GM23338 (cell line): ENCODE data around the gene ZGPAT. TPM values are rescaled to one million over a fixed set of nuclear protein-coding genes. Genes with fewer than 3 reads are reported as not detected.

Experiments used
- ATAC-seq: fragments of 200-7000 bp; cut with Tn5 transposase; 3 replicates; pipeline ENCODE4 v1.9.1; 2020
- DNase-seq: peaks from one replicate; pipeline ENCODE4 v3.0.0-alpha.2; 2015; ENCODE audit warnings: low spot score
- H2AFZ ChIP-seq: fragments of 200-600 bp; sonication (generic); 2 replicates; pipeline ENCODE4 v1.8.0; 2016; ENCODE audit warnings: antibody characterized with exemption, mild to moderate bottlenecking, moderate library complexity
- H3F3A ChIP-seq: fragments of 200-600 bp; sonication (generic); replicated peaks from 2 replicates; pipeline ENCODE4 v1.8.0; 2017; ENCODE audit warnings: antibody characterized with exemption, mixed run types, low read depth
- H3K27ac ChIP-seq: fragments of 200-600 bp; sonication (generic); 2 replicates; pipeline ENCODE4 v1.6.1; 2016; ENCODE audit warnings: low read depth
- H3K27me3 ChIP-seq: fragments of 200-600 bp; sonication (generic); 2 replicates; pipeline ENCODE4 v1.8.0; 2016; ENCODE audit warnings: mild to moderate bottlenecking, mixed run types, moderate library complexity; ENCODE audit not compliant: insufficient read depth
- H3K36me3 ChIP-seq: fragments of 200-600 bp; sonication (generic); 2 replicates; pipeline ENCODE4 v1.8.0; 2016; ENCODE audit warnings: mild to moderate bottlenecking; ENCODE audit not compliant: insufficient read depth
- H3K4me1 ChIP-seq: fragments of 200-600 bp; sonication (generic); 2 replicates; pipeline ENCODE4 v1.8.0; 2016; ENCODE audit warnings: mild to moderate bottlenecking, moderate library complexity; ENCODE audit not compliant: insufficient read depth
- H3K4me2 ChIP-seq: fragments of 200-600 bp; sonication (generic); 2 replicates; pipeline ENCODE4 v1.7.1; 2017; ENCODE audit warnings: mixed run types
- H3K4me3 ChIP-seq: fragments of 200-600 bp; sonication (generic); 2 replicates; pipeline ENCODE4 v1.6.1; 2016; ENCODE audit warnings: mixed run types
- H3K79me2 ChIP-seq: fragments of 200-600 bp; sonication (generic); replicated peaks from 2 replicates; pipeline ENCODE4 v1.8.0; 2017; ENCODE audit warnings: mild to moderate bottlenecking; ENCODE audit not compliant: insufficient read depth
- H3K9me2 ChIP-seq: fragments of 200-600 bp; sonication (generic); 2 replicates; pipeline ENCODE4 v1.8.0; 2017; ENCODE audit not compliant: insufficient read depth
- H4K20me1 ChIP-seq: fragments of 200-600 bp; sonication (generic); replicated peaks from 2 replicates; pipeline ENCODE4 v1.8.0; 2017; ENCODE audit warnings: mild to moderate bottlenecking; ENCODE audit not compliant: insufficient read depth
- H3K27ac Mint-ChIP-seq: 2 replicates; pipeline ENCODE4 v1.8.0; 2020; ENCODE audit warnings: inconsistent platforms, mild to moderate bottlenecking, moderate library complexity, mixed read lengths
- H3K27me3 Mint-ChIP-seq: 3 replicates; pipeline ENCODE4 v1.8.0; 2022; ENCODE audit warnings: low read depth, mild to moderate bottlenecking, moderate library complexity, mixed read lengths, inconsistent platforms; ENCODE audit not compliant: insufficient read depth, poor library complexity
- H3K36me3 Mint-ChIP-seq: 3 replicates; pipeline ENCODE4 v1.8.0; 2021; ENCODE audit warnings: low read depth, mild to moderate bottlenecking, inconsistent platforms, moderate library complexity, mixed read lengths
- H3K4me1 Mint-ChIP-seq: 3 replicates; pipeline ENCODE4 v1.8.0; 2020; ENCODE audit warnings: mild to moderate bottlenecking, inconsistent platforms, mixed read lengths
- H3K4me3 Mint-ChIP-seq: 3 replicates; pipeline ENCODE4 v1.8.0; 2021; ENCODE audit warnings: moderate library complexity, mild to moderate bottlenecking, inconsistent platforms, mixed read lengths
- H3K9me3 Mint-ChIP-seq: 3 replicates; pipeline ENCODE4 v1.8.0; 2020; ENCODE audit warnings: moderate library complexity, mild to moderate bottlenecking, inconsistent platforms, mixed read lengths
- CREB1 ChIP-seq: fragments of 250-450 bp; sonication (Bioruptor Pico); IDR thresholded peaks from 2 replicates; pipeline ENCODE4 v1.5.0; 2020; ENCODE audit warnings: low read depth, mild to moderate bottlenecking, moderate library complexity
- CTCF ChIP-seq, 2 experiments: fragments of 200-600 bp in 1 of 2; sonication (generic) in 1 of 2; conservative IDR thresholded peaks; 2 replicates each; pipeline versions ENCODE4 v1.5.1 to v1.6.1; 2016 to 2017; ENCODE audit warnings: antibody characterized with exemption in 2 of 2, low read depth in 2 of 2, mild to moderate bottlenecking in 2 of 2, moderate library complexity in 1 of 2
- ETS1 ChIP-seq: IDR thresholded peaks from 2 replicates; pipeline ENCODE4 v1.6.1; 2016; ENCODE audit warnings: antibody characterized with exemption
- EZH2 ChIP-seq: fragments of 200-600 bp; sonication (generic); IDR thresholded peaks from one replicate; pipeline ENCODE4 v1.8.0; 2017; ENCODE audit warnings: antibody characterized with exemption, mild to moderate bottlenecking, low read depth; ENCODE audit not compliant: unreplicated experiment
- EZH2phosphoT487 ChIP-seq: fragments of 200-600 bp; sonication (generic); IDR thresholded peaks from one replicate; pipeline ENCODE4 v1.8.1; 2018; ENCODE audit warnings: antibody characterized with exemption; ENCODE audit not compliant: unreplicated experiment
- JUNB ChIP-seq: IDR thresholded peaks from one replicate; pipeline ENCODE4 v1.6.1; 2016; ENCODE audit warnings: antibody characterized with exemption; ENCODE audit not compliant: unreplicated experiment
- NANOG ChIP-seq: IDR thresholded peaks from 2 replicates; pipeline ENCODE4 v1.6.1; 2016; ENCODE audit warnings: antibody characterized with exemption, borderline replicate concordance
- POLR2AphosphoS5 ChIP-seq: IDR thresholded peaks from 2 replicates; pipeline ENCODE4 v1.6.1; 2016; ENCODE audit warnings: antibody characterized with exemption, low read depth
- REST ChIP-seq: IDR thresholded peaks from one replicate; pipeline ENCODE4 v1.6.1; 2018; ENCODE audit warnings: antibody characterized with exemption; ENCODE audit not compliant: unreplicated experiment
- STAT1 ChIP-seq: IDR thresholded peaks from one replicate; pipeline ENCODE4 v1.6.1; 2016; ENCODE audit warnings: antibody characterized with exemption; ENCODE audit not compliant: unreplicated experiment
- ZNF114 ChIP-seq: fragments of 250-450 bp; sonication (Bioruptor Pico); IDR thresholded peaks from 2 replicates; pipeline ENCODE4 v1.5.0; 2020; ENCODE audit warnings: mild to moderate bottlenecking, moderate library complexity
- ZNF331 ChIP-seq: fragments of 250-450 bp; sonication (Bioruptor Pico); IDR thresholded peaks from 2 replicates; pipeline ENCODE4 v1.5.0; 2020; ENCODE audit warnings: low read depth, mild to moderate bottlenecking, moderate library complexity
- ZNF462 ChIP-seq: fragments of 250-450 bp; sonication (Bioruptor Pico); IDR thresholded peaks from 2 replicates; pipeline ENCODE4 v1.5.0; 2020; ENCODE audit warnings: mild to moderate bottlenecking, moderate library complexity
- polyA plus RNA-seq: library from polyadenylated mRNA; unstranded; fragments of >200 nt; fragmentation: Nextera tagmentation; extraction: Ambion mirVana; gene quantifications from 2 replicates; pipeline ENCODE4 v1.2.1, GENCODE V29; 2016
- total RNA-seq: library from RNA; depleted of rRNA; stranded (reverse); fragments of >200 nt; shearing (Covaris generic); gene quantifications from 2 replicates; pipeline ENCODE4 v1.2.3, GENCODE V29; 2014

The ZGPAT gene
- total and polyA plus RNA-seq, 2 experiments from 2014 or later: 25.0 to 39.2 TPM

GRCh38 chr20:63693083-63693732 is 14.6 kb upstream of the ZGPAT start:
- Mint-ChIP-seq H3K36me3 (peaks cover 27% of the 10 kb centered on the region), H3K9me3 (peaks cover 14% of the 10 kb centered on the region; the same call in 2 of the 3 replicates), H3K4me3 (no peak overlapping the region), H3K27me3 (peaks cover 32% of the 10 kb centered on the region), H3K4me1 (peaks cover 3% of the 10 kb centered on the region; the same call in 2 of the 3 replicates), H3K27ac (no peak overlapping the region)
- no peak overlapping the region for H3K4me3 ChIP-seq
- no peak overlapping the region for H3K4me2 ChIP-seq
- ATAC-seq (no peak), DNase-seq (no peak)
- H4K20me1 ChIP-seq: no peaks in the 10 kb centered on the region
- peaks cover 4% of the 10 kb centered on the region; the same call in 1 of the 2 replicates for H3F3A ChIP-seq
- no peak overlapping the region for H3K27ac ChIP-seq
- TF ChIP-seq NANOG: no peak
- TF ChIP-seq ZNF462: no peak
- TF ChIP-seq ZNF114 (CRISPR knock-in tag): no peak
- no peak for TF ChIP-seq ETS1
- no peak for TF ChIP-seq POLR2AphosphoS5
- TF ChIP-seq STAT1: no peak
- no peak for TF ChIP-seq CREB1
- TF ChIP-seq JUNB: no peak
- no peak for TF ChIP-seq EZH2
- no peak for TF ChIP-seq EZH2phosphoT487
- TF ChIP-seq ZNF331: no peak
- no peak for TF ChIP-seq REST
- TF ChIP-seq CTCF (conservative IDR thresholded peaks at IDR 0.05; ENCODE audit: low read depth in 2 of 2): no peak
- H3K4me1 ChIP-seq: no peaks in the 10 kb centered on the region
- no peaks in the 10 kb centered on the region for H3K79me2 ChIP-seq
- no peaks in the 10 kb centered on the region for H3K9me2 ChIP-seq
- no peak overlapping the region for H2AFZ ChIP-seq
- H3K36me3 ChIP-seq: no peaks in the 10 kb centered on the region
- no peaks in the 10 kb centered on the region for H3K27me3 ChIP-seq
